GM12891 (cell line): ENCODE data around the gene POLR1G.

Experiments
- PAX5 ChIP-seq: IDR thresholded peaks from 2 replicates; pipeline ENCODE4 v1.6.1; 2011; ENCODE audit warnings: low read length, moderate library complexity, mild to moderate bottlenecking; ENCODE audit not compliant: insufficient read depth, severe bottlenecking
- POLR2A ChIP-seq: IDR thresholded peaks from 2 replicates; pipeline ENCODE4 v1.6.1; 2011; ENCODE audit warnings: low read depth, low read length, control low read depth
- POLR2AphosphoS5 ChIP-seq: IDR thresholded peaks from 2 replicates; pipeline ENCODE4 v1.6.1; 2011; ENCODE audit warnings: low read depth, low read length, control low read depth
- TAF1 ChIP-seq: IDR thresholded peaks from 2 replicates; pipeline ENCODE4 v1.6.1; 2011; ENCODE audit warnings: low read depth, low read length, control low read depth

- TF ChIP-seq POLR2A (no peak), POLR2AphosphoS5 (no peak), TAF1 (no peak), PAX5 (no peak)
Measured at GRCh38 chr19:45450012-45450333, 43.5 kb downstream of the POLR1G start.
